Immature natural killer cell (primary cell): ENCODE results near the gene ZNF425. TPM values are rescaled to one million over a fixed set of nuclear protein-coding genes. Genes with fewer than 3 reads are reported as not detected.

ENCODE experiments used
- DNase-seq, 3 donors: peaks; one replicate each; pipeline ENCODE4 v3.0.0; 2022; ENCODE audit warnings: mixed read lengths in 1 of 3
- H3K27ac Mint-ChIP-seq, 6 donors: one replicate each; pipeline ENCODE4 v1.8.0; 2020; ENCODE audit warnings: mixed read lengths in 6 of 6, mild to moderate bottlenecking in 5 of 6, inconsistent platforms in 4 of 6, moderate library complexity in 3 of 6
- H3K27me3 Mint-ChIP-seq, 3 donors: one replicate each; pipeline ENCODE4 v1.8.0; 2020 to 2021; ENCODE audit warnings: low read depth in 3 of 3, mild to moderate bottlenecking in 3 of 3, mixed read lengths in 3 of 3, moderate library complexity in 3 of 3, inconsistent platforms in 1 of 3
- H3K36me3 Mint-ChIP-seq, 3 donors: one replicate each; pipeline ENCODE4 v1.8.0; 2020; ENCODE audit warnings: mixed read lengths in 3 of 3, inconsistent platforms in 2 of 3, mild to moderate bottlenecking in 2 of 3
- H3K4me1 Mint-ChIP-seq, 2 donors: one replicate each; pipeline ENCODE4 v1.8.0; 2020; ENCODE audit warnings: inconsistent platforms in 2 of 2, mild to moderate bottlenecking in 2 of 2, mixed read lengths in 2 of 2, moderate library complexity in 1 of 2
- H3K4me3 Mint-ChIP-seq, 5 donors: one replicate each; pipeline ENCODE4 v1.8.0; 2020; ENCODE audit warnings: mild to moderate bottlenecking in 5 of 5, mixed read lengths in 5 of 5, inconsistent platforms in 3 of 5, moderate library complexity in 3 of 5
- H3K9me3 Mint-ChIP-seq, 6 donors: one replicate each; pipeline ENCODE4 v1.8.0; 2020; ENCODE audit warnings: mild to moderate bottlenecking in 6 of 6, mixed read lengths in 6 of 6, inconsistent platforms in 4 of 6, moderate library complexity in 3 of 6
- polyA plus RNA-seq, 3 donors: library from polyadenylated mRNA; unstranded; fragments of 300-500 nt; fragmentation: Illumina TruSeq; gene quantifications; one replicate each; pipeline ENCODE4 v1.2.3, GENCODE V29; 2021

ZNF425 gene, protein sequence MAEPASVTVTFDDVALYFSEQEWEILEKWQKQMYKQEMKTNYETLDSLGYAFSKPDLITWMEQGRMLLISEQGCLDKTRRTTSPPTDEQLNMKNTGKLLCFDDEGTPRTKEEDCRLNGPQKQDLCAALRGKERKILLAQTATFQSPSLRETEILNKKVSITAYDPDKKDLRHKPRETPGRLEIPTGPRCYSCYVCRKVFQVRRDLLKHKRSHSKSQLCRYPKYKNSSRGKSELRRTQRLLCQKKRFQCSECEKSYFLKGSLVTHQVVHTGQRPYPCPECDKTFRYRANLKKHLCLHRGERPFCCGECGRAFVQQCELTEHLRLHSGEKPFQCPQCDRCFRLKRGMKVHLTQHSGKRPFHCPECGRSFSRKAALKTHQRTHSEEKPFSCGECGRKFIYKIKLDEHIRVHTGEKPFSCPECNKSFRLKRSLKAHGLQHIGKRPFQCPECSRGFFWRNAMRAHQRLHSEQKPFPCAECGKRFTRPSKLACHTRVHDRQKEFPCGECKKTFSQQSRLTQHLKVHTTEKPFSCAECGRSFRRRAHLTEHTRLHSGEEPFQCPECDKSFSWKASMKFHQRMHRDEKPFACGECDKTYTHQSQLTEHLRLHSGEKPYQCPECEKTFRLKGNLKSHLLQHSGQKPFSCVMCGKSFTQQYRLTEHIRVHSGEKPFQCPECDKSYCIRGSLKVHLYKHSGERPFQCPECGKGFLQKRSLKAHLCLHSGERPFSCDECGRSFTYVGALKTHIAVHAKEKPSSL
- 1 to 10 TPM in 1 of 3 donors, under 1 TPM in 1, not detected in 1; 0.20 to 1.9 TPM for polyA plus RNA-seq

DNA sequence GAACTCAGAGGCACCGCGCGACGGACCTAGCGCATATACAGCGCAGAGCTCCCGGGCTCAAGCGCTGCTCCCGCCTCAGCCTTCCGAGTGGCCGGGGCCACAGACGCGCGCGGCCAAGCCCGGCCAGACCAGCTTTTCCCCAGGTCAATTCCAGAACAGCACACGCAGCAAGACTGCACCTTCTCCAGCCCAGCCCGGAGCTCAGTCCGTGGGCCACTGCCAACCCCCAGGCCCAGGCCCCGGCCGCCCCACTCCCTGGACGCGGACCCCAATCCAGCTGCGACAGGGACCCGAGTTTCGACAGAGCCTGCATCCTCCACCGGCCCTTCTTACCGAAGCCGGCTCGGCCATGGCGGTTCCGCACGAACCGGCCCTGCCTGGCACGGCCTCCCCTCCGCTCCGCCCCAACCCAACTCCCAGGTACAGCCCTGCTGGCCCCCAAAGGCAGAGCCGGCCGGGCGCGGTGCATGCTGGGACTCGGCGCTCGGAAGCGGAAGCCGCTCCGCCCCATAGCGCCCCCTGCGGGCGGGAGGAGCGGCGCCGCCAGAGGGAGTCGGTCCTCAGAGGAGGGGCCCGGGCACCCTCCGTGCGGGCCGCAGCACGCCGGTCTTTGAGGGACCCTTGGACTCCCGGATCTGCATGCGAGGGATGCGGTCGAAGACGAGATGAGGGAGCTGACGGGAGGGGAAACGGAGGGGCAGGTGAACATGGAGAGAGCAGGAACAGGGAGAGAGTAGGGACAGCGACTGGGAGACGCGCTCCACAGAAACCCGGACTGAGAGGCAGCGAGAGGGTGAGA, at the start of gene ZNF425:
ZNF425 (minus strand) TSS at position 462 of the 799 bp plus-strand sequence; CDS start at position 351, 111 bp downstream.
- Mint-ChIP-seq H3K36me3 (peaks cover 7 to 10% (median 10%) of the 10 kb centered on the region in 3 donors), H3K9me3 (peaks cover 5 to 7% (median 7%) of the 10 kb centered on the region in 6 donors), H3K4me1 (peaks cover 21 to 28% of the 10 kb centered on the region in 2 donors), H3K27ac (peak within 1 kb of the TSS; percentile 95 to 99 (median 98)), H3K4me3 (peak within 1 kb of the TSS; percentile 98 to 100 (median 99)), H3K27me3 (peaks cover 11 to 24% (median 17%) of the 10 kb centered on the region in 3 donors)
- DNase-seq = peak; percentile 92 to 93 (median 92)

DNA sequence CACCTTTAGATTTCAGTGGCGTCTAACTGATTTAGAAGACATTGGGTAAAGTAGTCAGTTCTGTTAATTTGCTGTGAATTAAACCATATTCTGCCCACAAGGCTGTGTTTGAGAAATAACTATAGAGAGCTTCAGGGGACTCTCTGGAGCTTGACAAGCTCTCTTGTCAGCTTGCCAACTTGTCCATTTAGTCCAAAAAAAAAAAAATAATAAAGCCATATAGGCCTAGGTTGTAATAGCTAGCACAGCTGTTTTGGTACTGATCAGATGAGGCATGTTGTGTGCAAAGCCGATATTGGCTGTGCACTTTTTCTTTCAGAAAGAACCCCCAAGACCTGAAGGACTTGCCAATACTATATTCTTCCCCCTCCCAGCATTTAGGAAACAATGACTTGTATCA, 49.0 kb upstream of the ZNF425 start:
- H3K4me1 Mint-ChIP-seq = peaks cover 8 to 12% of the 10 kb centered on the region in 2 donors

DNA sequence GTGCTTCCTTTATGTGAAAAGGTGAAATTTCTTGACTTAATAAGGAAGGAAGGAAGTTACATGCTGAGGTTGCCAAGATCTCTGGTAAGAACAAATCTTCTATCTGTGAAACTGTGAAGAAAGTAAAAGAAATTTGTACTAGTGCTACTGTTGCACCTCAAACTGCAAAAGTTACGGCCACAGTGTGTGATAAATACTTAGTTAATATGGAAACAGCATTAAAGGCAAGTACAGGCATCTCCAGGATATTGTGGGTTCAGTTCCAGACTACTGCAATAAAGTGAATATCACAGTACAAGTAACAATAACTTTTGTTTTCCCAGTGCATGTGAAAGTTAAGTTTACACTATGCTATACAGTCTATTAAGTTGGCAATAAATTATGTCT, 46.4 kb upstream of the ZNF425 start:
- Mint-ChIP-seq H3K36me3 (peaks cover 13 to 34% (median 20%) of the 10 kb centered on the region in 3 donors), H3K27ac (peak overlapping the region; percentile 13 to 71 (median 33)), H3K4me1 (peaks cover 8 to 12% of the 10 kb centered on the region in 2 donors), H3K27me3 (no peaks in the 10 kb centered on the region), H3K9me3 (no peaks in the 10 kb centered on the region), H3K4me3 (peak overlapping the region in 1 of 5 donors; percentile 36)
- no peak for DNase-seq

More for the DNA sequence above, 49.0 kb upstream of the ZNF425 start:
- Mint-ChIP-seq H3K36me3 (peaks cover 25 to 43% (median 32%) of the 10 kb centered on the region in 3 donors), H3K27ac (no peak overlapping the region), H3K9me3 (no peaks in the 10 kb centered on the region), H3K4me3 (no peak overlapping the region), H3K27me3 (no peaks in the 10 kb centered on the region)
- DNase-seq = no peak

DNA sequence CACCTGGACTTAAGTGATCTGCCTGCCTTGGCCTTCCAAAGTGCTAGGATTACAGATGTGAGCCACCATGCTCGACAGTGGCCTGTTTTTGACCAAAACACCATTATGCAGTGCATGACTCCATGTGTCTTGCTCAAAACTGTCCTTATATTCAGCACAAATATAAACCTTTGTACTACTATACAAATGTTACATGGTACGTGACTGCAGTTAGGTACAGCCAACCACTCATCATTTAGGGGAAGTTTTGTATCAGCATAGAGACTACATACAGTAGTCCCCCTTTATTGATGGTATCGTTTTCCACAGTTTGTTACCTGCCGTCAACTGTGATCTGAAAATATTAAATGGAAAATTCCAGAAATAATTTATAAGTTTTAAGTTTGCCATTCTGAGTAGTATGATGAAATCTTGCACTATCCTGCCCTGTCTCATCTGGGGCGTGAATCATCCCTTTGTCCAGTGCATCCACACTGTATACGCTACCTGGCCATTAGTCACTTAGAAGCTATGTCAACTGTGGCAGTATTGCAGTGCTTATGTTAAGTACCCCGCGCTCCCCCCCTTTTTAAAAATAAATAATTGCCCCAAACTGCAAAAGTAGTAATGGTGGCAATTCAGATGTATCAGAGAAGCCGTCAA, 45.9 kb upstream of the ZNF425 start:
- no peaks in the 10 kb centered on the region for H3K27me3 Mint-ChIP-seq
- no peak overlapping the region for H3K4me3 Mint-ChIP-seq
- peak overlapping the region in 4 of 6 donors; percentile 1 to 58 (median 22) for H3K27ac Mint-ChIP-seq
- DNase-seq = no peak
- H3K4me1 Mint-ChIP-seq = peaks cover 8 to 12% of the 10 kb centered on the region in 2 donors
- peaks cover 8 to 34% (median 18%) of the 10 kb centered on the region in 3 donors for H3K36me3 Mint-ChIP-seq
- no peaks in the 10 kb centered on the region for H3K9me3 Mint-ChIP-seq

DNA sequence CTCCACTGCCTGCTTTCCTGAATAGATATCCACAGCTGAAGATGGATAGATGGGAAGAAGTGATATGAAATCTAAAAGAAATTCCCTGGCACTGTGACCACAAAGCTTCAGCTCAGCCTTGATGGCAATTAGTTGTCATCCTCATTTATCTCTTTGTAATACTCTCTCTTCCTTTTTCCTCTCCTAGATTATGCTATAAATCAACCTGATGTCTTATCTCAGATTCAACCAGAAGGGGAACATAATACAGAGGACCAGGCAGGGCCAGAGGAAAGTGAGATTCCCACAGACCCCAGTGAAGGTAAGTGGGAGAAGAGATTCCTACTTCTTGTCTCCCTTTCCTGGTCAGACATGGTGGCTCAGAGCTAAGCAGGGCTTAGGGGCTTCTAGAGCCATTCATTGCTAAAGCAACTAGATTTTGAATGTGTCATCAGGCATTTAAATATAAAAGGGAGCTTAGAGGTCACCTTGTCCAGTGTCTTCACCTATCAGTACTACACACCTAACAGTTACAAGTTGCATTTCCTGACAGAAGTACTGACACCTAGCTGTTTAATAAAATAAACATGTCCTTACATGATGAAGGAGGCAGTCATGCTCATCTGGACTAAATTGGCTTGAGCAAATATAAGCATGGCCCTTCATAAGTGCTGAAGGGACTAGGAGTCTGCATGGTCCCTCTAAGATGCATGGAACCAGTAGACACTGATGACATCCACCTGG, 40.7 kb upstream of the ZNF425 start:
- peaks cover 5 to 15% of the 10 kb centered on the region in 2 donors for H3K4me1 Mint-ChIP-seq
- peak overlapping the region in 4 of 6 donors; percentile 29 to 72 (median 36) for H3K27ac Mint-ChIP-seq
- no peak overlapping the region for H3K4me3 Mint-ChIP-seq
- no peaks in the 10 kb centered on the region for H3K27me3 Mint-ChIP-seq
- no peaks in the 10 kb centered on the region for H3K9me3 Mint-ChIP-seq
- H3K36me3 Mint-ChIP-seq = peaks cover 0 to 34% (median 15%) of the 10 kb centered on the region in 3 donors
- no peak for DNase-seq

DNA sequence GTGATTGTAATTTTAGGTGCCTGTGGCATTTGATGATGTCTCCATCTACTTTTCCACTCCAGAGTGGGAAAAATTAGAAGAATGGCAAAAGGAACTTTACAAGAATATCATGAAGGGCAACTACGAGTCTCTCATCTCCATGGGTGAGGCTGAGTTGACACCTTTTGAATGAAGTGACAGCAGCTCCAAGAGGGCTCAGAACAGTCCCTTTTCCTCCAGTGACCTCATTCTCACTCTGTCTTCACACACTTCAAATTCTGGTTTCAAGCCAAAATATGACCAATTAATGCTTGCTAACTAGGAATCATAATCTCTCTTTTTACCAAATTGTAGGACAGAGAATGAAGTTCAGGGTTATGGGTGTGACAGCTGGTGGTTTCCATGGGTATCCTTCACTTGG, 40.0 kb upstream of the ZNF425 start:
- Mint-ChIP-seq H3K27ac (peak overlapping the region in 5 of 6 donors; percentile 3 to 72 (median 29)), H3K27me3 (no peaks in the 10 kb centered on the region), H3K9me3 (no peaks in the 10 kb centered on the region), H3K4me3 (no peak overlapping the region), H3K4me1 (peaks cover 9 to 18% of the 10 kb centered on the region in 2 donors), H3K36me3 (peaks cover 0 to 33% (median 15%) of the 10 kb centered on the region in 3 donors)
- no peak for DNase-seq

DNA sequence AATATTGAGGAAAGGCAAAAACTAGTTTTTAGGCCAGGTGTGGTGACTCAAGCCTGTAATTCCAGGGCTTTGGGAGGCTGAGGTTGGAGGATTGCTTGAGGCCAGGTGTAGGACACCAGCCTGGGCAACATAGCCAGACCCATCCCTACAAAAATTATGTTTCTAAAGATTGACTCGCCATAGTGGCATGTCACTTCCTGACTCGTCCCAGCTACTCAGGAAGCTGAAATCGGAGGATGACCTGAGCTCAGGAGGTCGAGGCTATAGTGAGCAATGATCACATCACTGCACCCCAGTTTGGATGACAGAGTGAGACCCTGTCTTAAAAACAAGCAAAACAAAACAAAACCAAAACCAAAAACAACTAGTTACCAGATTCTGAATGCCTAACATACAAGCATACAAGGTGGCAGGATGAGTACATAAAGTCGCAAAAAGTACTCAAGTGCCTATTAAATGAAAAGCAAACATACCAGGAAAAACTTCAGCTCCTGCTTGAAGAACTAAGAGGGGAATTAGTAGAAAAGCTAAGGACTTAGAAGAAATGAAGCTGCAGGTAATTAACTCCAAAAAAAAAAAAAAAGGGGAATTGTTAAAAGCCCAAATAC, 35.2 kb upstream of the ZNF425 start:
- peaks cover 7 to 33% of the 10 kb centered on the region in 2 donors for H3K4me1 Mint-ChIP-seq
- no peaks in the 10 kb centered on the region for H3K9me3 Mint-ChIP-seq
- DNase-seq = no peak
- no peaks in the 10 kb centered on the region for H3K27me3 Mint-ChIP-seq
- peak overlapping the region in 5 of 6 donors; percentile 35 to 58 (median 45) for H3K27ac Mint-ChIP-seq
- no peak overlapping the region for H3K4me3 Mint-ChIP-seq
- peaks cover 6 to 22% (median 9%) of the 10 kb centered on the region in 3 donors for H3K36me3 Mint-ChIP-seq

DNA sequence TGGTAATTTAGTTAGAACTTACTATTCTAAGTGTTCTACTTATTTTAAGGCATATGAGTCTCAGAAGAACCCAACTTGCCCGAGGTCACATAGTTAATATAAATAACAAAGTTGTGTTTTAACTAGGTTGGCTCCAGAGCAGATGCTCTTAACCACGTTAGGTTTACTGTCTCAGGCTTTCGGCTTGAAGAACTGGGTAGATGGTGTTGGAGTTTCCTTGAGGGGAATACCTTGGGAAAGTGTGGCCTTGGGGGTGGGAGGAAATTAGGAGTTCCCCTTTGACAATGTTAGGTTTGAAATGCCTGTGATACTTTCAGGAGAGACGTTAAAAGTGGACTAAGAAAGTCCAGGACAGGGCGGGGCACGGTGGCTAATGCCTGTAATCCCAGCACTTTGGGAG, 30.8 kb upstream of the ZNF425 start:
- H3K27me3 Mint-ChIP-seq = peaks cover 0 to 2% (median 0%) of the 10 kb centered on the region in 3 donors
- no peak overlapping the region for H3K4me3 Mint-ChIP-seq
- no peak for DNase-seq
- no peaks in the 10 kb centered on the region for H3K9me3 Mint-ChIP-seq
- H3K36me3 Mint-ChIP-seq = peaks cover 14 to 23% (median 16%) of the 10 kb centered on the region in 3 donors
- H3K27ac Mint-ChIP-seq = peak overlapping the region in 1 of 6 donors; percentile 23
- H3K4me1 Mint-ChIP-seq = peaks cover 7 to 27% of the 10 kb centered on the region in 2 donors

DNA sequence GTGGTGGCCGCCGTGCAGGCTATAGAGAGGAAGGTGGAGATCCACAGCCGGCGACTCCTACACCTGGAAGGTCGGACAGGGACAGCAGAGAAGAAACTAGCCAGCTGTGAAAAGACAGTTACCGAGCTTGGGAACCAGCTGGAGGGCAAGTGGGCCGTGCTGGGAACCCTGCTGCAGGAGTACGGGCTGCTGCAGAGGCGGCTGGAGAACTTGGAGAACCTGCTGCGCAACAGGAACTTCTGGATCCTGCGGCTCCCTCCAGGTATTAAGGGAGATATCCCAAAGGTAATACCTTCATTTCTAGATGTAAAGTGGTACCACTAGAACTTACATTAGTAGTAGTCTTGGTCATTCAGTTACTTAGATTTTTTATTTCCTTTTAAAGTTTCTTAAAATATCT, 27.9 kb upstream of the ZNF425 start:
- no peak overlapping the region for H3K27ac Mint-ChIP-seq
- peaks cover 10 to 31% of the 10 kb centered on the region in 2 donors for H3K4me1 Mint-ChIP-seq
- peaks cover 14 to 23% (median 16%) of the 10 kb centered on the region in 3 donors for H3K36me3 Mint-ChIP-seq
- H3K27me3 Mint-ChIP-seq = peaks cover 2% of the 10 kb centered on the region in 3 donors
- no peaks in the 10 kb centered on the region for H3K9me3 Mint-ChIP-seq
- H3K4me3 Mint-ChIP-seq = no peak overlapping the region
- DNase-seq = no peak

DNA sequence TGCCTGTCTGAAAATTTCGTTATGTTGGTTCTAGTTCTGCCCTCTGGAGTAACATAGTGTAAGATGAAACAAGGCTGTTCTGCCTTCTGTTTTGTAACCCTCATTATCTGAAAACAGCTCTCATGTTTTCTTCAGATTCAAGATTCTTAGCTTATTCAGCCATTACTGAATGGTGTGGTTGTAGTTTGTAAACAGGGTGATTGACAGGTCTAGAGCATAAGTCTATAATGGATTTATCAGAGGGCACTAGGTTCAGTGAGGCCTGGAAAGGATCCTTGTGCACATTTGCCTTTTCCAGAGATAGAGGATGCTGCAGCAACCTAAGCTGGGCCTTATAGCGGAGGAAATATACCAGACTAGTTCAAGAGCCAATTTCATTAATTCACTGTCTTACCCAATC, 27.2 kb upstream of the ZNF425 start:
- no peak overlapping the region for H3K4me3 Mint-ChIP-seq
- H3K36me3 Mint-ChIP-seq = peaks cover 14 to 23% (median 16%) of the 10 kb centered on the region in 3 donors
- H3K9me3 Mint-ChIP-seq = no peaks in the 10 kb centered on the region
- peak overlapping the region in 1 of 6 donors; percentile 1 for H3K27ac Mint-ChIP-seq
- H3K4me1 Mint-ChIP-seq = peaks cover 16 to 36% of the 10 kb centered on the region in 2 donors
- DNase-seq = no peak
- peaks cover 2 to 4% (median 3%) of the 10 kb centered on the region in 3 donors for H3K27me3 Mint-ChIP-seq

DNA sequence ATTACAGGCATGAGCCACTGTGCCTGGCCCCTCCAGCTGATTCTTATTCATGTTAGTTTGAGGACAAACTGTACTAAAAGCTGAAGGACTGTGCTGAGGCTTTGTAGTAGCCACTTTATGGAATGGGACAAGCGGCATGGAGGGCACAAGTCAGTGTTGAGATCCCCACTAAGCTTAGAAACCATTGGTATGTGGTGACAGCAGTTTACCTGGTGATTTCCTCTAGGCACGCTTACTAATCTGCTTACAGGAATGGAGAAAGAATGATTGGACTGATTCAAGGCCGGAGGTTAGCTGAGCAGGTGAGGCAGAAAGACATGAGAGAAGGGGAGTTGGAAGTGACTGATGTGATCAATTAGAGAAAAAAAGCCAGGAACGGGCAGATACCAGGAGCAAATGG, 24.9 kb upstream of the ZNF425 start:
- H3K4me1 Mint-ChIP-seq = peaks cover 24 to 36% of the 10 kb centered on the region in 2 donors
- H3K27ac Mint-ChIP-seq = peak overlapping the region in 2 of 6 donors; percentile 17 to 21
- no peaks in the 10 kb centered on the region for H3K9me3 Mint-ChIP-seq
- H3K4me3 Mint-ChIP-seq = no peak overlapping the region
- peaks cover 6 to 12% (median 11%) of the 10 kb centered on the region in 3 donors for H3K36me3 Mint-ChIP-seq
- no peak for DNase-seq
- H3K27me3 Mint-ChIP-seq = peaks cover 6 to 10% (median 7%) of the 10 kb centered on the region in 3 donors
